ENCODE results near the gene IL5RA.

IL5RA gene

DNA sequence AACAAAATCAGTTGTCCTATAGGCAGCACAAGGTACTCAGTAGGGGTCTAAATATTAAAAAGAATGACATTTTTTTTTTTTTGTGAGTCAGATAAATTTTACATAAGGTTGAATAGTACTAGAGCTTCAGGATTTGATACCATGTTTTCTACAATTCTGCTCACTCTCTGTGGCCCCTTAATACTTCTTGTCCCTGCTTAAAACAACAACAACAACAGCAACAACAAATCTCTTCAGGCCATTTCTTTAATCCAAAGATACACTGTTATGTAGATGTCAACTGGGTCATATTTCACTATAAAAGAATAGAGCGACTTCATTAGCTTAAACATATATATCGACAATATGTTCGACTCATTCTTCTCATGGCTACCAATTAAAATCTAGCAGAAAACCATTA lies 3.0 kb downstream of the IL5RA start:
- no peak for FAIRE-seq

DNA sequence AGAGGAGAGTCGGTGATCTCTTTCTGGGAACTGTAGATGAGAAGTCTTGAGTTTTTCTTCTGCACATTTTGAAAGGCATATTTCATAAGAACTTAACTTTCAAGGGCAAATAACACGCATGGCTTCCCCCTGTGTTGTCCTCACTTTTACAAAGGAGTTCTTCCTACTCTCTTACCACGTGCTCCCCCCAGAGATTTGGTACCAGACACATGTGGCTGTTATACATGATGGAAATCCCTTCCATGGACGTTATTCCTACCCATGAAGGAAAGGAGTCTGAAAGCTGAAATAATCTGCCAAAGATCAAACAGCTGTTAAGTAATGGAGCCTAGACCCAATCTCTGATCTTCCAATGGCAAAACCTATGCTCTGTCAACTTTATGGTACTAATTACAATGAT lies 4.4 kb downstream of the IL5RA start:
- FAIRE-seq: no peak

DNA sequence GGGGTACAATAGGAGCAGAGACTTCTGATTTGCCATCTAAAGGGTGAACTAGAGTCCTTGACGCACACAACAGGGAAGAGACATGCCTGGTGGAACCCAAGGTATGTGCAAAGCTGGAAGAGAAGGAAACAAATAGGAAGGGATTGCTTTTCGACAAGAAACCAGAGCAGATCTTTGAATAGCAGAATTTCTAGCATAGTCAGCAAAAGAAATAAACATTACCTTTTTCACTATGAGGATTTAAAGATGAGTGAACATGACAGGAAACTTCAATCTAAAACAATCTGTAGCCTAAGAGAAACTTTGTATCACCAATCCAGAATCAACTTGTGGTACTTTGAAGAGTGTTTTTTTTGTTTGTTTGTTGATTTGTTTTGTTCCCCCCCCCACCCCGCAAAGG lies 4.9 kb downstream of the IL5RA start:
- no peak for FAIRE-seq

DNA sequence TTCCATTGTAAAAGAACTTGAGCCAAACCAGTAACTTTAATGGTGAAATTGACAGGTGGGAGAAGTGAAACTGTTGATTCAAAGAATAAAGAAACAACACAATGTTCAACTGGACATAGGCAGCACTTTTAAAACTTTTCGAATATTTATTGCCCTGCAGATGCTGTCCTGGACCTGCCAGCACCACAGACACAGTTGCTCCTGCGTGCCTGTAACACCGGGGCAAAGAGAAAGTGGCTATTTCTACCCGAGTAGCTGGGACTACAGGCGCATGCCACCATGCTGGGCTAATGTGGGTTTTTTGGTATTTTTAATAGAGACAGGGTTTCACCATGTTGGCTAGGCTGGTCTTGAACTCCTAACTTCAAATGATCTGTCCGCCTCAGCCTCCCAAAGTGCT lies 7.4 kb downstream of the IL5RA start:
- FAIRE-seq: no peak

DNA sequence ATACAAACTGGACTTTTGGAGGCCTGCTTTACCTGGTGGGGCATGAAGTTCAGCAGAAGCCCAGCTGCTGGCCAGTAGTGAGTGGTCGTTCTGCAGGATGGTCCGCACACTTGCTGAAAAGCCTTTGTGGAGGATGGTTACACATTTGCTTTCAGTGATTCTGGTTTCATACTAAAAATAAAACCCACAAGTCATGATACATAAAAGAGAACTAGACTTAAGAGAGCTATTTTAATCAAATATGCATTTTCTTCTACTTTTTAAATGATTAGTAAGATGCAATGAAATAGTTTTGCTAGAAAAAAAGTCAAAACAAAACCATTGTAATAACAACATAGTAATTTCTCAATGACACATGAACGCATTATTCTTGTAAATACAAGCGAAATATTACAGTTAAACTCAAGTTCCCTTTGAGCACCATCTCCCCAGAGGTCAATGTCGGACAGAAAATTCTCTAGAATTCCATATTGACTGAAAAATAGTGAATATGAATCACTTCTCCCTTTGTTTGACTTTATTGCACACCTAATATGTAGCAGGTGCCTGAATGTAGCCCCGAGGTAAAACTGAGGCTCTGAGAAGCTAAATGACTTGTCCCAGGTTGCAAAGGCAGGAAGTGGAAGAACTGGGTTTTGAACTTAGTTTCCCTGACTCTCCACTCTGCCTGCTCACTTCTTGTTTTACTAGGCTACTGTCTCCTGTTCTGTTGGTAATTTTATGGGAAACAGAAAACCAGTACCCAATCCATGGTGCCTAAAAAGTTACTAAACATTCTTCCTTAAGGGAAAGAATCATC lies 8.3 kb downstream of the IL5RA start:
- FAIRE-seq: no peak

DNA sequence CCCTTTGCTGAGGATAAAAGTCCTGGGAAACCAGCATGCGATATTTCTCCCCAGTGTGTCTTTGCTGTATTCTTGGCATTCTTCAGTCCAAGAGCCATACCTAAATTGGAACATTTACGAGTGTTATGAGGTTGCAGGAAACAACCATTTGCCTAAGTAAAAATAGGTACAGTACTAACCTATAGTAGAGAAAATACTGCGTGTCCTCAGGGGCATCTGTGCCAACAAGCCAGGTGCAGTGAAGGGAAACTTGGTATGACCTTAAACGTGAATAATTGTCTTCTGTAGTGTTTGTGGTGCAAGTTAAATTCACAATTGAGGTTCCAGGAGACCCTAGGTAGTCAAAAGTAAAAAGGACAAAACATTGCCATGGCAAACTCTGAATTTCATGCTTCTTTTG lies 12.2 kb downstream of the IL5RA start:
- no peak for FAIRE-seq

DNA sequence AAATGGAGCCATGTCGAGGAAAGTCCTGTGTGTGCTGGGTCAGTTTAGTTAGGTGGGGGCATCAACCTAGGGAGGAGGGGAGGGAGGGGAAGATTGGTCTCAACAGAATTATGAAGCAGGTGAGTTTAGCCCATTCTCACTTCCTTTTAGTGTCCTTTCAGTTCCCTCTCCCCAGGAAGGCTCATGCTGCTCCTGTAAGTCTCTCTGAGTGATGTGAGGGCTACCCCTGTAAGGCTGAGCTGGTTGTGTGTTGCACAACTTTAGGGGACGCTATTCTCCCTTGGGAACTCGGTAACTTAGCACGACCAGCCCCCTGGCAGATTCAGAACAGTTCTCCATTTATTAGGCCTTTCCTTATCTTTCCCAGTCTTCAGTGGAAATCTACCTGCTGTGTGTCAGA lies 21.2 kb downstream of the IL5RA start:
- no peak for FAIRE-seq

DNA sequence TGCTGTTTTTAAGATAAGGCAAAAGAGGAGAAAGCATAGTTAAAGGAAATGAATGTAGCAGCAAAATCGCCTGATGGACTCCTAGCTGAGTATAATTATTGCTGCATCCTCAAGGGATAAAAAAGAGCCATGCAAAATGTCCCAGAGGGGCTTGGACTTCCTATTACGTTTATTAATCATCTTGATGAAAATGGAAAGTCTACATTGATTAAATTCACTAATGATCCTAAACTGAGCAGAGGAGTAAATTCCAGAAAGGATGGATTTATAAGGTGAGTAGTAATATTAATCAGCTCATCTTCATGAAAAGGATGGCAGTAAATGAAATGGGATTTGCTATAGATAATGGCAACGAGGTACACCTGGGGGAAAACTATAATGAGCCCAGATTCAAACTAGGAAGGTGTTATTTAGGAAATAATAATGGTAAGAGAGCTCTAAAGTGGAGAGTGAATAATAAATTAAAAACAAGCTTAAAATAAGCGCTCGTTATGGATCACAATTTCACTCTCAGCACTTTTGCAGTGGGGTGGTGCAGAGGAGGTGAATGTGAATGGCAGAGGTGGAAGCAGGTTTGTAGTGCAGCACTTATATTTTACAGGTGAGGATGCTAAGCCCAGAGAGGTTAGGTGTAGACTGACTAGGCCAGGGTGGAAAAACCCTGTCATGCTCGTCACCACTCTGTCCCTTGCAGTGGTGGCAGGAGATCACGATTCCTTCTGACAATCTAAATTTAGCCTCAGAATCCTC lies 22.3 kb downstream of the IL5RA start:
- FAIRE-seq: no peak

DNA sequence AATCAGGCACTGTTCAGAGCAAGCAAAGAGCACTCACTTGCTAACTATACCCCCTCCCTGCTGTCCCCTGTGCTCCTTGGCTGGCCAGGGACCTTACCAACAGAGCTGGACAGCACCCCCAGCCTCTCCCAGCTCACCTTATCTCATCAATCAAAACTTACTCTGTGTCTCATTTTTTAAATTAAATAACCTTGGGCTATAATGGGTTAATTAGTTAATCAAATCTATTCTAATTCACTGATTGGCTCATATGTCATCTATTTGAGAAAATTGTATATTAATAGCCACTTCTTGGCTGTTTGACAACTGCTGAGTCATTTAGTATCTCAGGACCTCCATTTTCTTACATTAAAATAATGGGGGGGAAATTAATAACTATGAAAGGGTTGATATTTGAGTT lies 22.9 kb downstream of the IL5RA start:
- FAIRE-seq: no peak

DNA sequence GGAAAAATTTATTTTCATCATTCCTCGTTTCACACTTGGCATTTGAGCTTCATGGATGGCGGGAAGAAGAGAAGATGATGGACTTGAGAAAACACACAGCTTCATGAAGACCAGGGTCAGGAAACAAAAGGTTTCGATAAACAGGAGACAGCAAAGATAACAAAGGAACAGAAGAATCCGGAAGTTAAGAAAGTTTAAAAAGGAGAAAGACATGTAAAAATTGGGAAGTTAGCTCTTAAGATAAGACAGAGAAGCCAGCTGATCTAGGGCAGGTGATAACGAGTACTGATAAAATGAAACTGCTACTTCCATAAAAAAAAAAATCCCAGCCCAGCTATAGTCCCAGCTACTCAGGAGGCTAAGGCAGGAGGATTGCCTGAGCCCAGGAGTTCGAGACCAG lies 23.9 kb downstream of the IL5RA start:
- FAIRE-seq: no peak

DNA sequence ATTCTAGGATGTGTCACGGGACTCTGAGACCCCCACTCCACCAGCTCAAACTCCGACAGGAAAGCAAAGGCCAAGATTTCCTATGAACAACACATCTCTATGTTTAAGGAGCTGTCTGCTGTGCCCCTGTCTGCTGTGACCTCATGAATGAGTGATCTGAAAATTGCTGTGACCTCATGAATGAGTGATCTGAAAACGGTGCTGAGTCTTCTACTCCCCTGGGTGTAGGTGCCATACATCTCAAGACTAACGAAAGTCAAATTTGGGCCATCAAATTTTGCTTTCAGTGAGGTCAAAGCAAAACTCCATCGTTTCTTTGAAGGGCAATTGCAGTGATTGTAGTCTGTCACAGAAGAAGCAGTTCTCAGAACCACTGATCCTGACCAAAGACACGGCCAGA lies 24.4 kb downstream of the IL5RA start:
- no peak for FAIRE-seq

DNA sequence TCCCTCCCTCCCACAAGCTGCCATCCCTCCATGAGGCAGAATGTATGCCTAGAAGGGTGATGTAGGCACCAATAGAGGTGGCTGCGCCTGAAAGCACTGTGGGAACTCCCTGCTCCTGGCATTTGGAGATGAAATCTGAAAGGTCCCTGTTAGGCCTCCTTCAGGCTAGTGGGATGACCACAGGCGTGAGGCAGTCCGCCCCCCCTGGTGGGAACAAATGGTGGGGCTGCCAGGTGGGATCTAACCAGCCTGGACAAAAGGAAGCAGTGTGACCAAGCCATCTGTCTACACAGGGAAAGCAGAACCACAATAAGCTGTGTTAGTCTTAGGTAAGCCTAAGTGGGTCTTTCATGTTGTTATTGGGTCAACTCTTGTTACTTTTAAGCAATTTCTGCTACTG lies 25.3 kb downstream of the IL5RA start:
- no peak for FAIRE-seq

DNA sequence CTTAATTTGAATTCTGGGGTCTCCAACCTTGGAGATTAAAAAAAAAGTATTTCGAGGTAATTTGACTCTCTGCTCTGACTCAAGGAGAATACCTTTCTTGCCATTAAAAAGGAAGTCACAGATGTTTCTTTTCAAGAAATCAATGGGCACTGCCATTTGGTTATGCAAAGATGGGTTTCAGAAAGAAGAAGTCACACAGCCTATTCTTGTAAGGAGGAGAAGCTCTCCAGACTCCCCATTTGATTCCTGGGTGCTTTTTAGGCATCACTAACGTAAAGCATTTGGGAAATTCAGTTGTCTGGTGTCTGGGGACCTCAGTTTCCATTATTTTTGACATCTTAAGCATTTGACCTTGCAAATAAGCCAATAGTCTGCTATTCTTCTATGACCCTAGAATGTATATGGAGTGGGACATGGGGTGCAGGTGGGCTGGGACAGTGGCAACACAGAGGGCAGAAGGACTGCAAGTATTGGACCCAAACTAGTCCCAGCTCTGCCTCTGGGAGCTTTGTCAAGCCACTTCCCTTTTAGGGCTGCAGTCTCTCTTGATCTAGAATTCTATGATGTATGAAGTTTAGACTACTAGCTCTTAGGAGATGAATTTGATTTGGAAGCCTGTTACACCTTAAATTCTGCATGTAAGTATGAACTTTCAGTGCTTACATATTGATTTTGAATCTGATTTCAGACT lies 27.8 kb downstream of the IL5RA start:
- no peak for FAIRE-seq

DNA sequence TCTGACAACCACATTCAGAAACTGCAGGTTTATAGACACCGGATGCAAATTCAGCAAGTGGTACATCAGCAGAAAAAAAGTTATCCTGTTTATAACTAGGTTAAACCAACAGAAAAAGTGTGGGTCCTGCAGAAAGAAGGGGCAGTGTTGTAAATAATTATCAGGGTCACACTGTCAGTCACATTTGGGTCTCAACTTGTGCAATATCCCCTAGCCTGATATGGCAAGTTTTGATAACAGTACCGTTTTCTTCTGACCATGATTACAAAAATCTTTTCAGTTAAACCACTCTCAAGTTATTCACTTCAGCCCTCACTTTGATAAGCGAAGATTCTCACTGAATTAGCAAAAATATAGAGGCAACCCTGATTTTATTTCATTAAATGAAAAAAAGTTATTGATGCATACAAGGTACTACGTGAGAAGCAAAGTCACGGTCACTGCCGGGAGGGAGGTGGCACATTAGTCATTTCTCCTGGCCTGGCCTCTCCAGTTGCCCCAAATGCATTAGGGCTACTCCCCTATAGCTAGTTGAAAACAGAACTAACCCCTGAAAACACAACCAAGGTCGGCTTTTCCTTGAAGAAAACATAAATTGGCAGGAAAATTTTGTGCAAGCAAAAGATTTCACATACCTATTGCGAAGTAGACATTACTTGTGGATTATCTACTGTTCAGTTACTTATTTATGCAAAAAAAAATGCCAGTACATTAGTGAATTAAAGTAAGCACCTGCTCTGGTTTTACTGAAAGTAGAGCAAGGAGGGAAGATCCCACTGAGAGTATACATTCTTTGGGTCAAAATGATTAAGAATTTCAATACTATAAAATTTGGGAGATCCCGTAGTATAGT lies 28.6 kb downstream of the IL5RA start:
- FAIRE-seq: no peak

DNA sequence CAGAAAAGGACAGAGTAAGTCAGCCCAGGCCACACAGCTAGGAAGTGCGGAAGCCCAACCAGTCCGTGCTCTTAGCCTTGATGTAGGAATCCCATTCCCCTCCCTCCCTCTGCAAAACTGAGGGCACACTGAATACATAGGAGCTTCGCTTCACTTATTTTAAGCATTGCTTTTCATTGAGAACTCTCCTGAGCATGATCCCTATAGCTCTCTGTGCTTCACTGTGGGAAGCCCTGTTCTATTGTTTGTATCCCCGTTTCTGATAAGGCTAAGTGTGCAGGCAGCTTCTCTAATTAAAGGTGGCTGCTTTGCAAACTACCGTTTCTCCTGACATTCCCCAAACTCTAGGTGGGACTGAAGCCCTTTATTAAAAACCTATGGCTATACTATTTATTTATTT lies 29.9 kb downstream of the IL5RA start:
- no peak for FAIRE-seq

DNA sequence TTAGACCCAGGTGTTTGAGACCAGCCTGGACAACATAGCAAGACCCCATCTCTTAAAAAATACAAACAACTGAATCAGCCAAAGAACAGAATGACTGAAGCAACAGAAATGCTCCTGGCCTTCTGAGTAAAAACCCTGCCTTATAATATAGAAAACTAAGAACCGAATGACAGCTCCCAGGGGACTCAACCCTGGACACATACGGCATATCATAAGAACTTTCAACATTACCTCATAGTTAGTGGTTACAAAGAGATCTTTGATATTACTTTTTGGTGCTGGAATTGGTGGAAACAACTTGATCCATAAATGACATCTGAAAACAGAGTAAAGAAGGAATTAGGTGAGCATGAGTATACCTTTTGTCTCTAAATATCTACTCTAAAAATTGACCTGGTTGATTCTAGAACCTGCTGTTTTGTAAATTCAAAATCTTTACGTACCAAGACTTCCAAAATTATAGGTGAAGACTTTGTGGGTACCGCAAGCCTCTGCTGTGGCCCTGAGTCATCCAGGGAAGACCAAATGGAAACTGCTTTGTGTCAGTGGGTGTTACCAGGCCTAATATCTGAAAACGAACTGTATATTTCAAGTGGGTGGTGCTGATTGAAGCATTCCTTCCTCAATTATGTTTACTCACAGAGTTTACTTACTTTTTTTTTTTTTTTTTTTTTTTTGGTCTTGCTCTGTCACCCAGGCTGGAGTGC lies 35.5 kb downstream of the IL5RA start:
- FAIRE-seq: no peak

DNA sequence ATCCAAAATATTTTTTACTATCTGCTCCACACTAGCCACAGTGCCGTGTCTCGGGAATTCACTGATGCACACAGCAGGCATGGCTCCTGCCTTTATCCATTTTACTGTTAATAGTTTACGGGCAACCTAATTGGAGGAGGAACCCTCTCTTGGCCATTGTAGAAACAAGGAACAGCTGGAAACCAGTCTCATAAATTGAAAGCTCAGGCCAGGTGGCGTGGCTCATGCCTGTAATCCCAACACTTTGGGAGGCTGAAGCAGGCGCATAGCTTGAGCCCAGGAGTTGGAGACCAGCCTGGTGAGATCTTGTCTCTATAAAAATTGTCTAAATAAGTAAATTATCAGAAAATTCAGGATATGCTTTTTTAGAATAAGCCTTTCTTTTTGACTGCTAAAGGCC lies 39.0 kb downstream of the IL5RA start:
- no peak for FAIRE-seq

DNA sequence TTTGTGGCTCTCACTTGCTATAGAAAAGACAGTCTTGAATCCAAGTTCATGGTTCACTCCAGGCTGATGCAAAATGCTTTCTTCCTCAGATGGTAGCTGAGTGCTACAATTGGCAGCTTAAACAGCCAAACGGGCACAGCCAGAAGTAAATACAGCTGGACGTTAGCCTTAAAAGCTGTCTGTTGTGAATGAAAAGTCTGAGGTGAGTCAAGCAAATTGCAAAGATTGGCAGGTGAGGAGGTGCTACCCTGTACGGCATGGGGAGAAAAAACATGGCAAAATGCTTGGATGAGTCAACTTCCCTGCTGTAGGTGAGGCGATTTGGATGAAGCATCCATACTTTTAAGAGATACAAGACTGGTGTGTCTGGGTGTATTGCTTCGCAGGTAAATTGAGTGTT lies 40.5 kb downstream of the IL5RA start:
- no peak for FAIRE-seq

DNA sequence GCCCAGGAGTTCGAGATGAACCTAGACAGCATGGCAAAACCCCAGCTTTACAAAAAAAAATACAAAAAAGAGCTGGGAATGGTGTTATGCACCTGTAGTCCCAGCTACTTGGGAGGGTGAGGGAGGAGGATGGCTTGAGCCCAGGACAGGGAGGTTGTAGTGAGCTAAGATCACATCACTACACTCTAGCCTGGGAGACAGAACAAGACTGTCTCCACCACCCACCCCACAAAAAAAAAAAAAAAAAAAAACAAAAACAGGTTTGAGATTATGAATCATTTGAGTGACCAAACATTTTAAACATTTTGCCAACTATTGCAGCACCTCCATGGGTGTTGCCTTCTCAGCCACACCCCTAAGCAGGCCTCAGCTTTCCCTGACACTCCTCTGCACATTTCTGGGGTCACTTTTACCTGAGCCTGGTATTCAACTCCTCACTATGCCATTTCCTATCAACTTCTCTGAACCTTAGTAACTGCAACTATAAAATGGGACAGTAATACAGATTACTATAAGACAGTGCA lies 41.8 kb downstream of the IL5RA start:
- FAIRE-seq: no peak

DNA sequence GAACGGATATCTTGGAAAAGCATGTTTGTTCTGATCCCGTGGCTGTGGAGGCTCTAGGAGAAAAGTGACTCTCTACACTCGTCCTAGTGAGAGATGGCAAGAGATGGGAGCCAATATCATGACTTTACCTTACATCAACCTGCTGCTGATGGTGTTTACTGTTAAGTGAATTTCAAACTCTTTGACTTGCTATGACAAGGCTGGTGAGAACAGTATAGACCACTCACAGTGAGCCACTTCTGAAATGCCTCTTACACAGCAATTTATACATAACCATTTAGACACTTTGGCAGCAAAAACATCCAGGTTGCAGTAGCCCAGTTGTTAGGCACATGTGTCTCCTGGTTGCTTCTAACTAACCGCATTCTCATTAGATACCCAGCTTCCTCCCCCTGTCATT lies 43.3 kb downstream of the IL5RA start:
- FAIRE-seq: no peak

DNA sequence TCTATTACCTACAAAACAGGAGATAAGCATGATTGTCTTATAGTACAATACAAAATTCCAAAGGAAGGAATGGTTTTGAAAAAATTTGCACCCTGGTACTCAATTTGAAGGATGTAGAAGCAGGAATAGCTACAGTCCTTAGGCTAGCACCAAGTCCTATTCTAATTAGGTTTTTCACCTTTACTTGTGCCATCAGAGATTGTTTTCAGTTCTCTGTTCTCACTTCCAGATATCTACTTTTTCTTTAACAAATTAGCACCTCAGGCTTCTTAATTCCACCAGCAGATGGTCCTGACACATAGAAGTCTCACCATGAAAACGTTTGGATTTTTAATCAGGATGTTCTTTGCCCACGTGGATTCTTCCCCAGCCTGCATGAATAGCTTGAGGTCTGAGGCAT lies 43.8 kb downstream of the IL5RA start:
- FAIRE-seq: no peak

DNA sequence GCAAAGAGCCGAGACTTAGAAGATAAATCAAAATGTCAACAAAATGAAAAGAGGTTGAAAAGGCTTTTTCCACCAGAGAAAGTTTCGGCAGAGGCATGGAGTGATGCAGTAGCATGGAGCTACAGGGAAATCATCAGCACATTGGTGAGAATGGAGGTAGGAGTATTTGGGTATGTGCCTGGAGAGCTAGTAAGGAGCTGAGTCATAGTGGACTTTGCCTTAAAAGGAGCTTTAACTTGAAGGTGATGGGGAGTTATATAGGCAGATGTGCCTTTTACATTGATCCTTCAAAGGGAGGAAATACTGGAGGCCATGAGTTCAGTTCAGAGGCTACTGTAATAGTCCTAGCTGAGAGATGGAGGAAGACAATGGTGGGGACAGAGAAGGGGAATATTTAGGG lies 44.3 kb downstream of the IL5RA start:
- no peak for FAIRE-seq

Data from G401.6 (cell line).